Measurements from ENCODE around the gene ITPKC. TPM values are rescaled to one million over a fixed set of nuclear protein-coding genes. Genes with fewer than 3 reads are reported as not detected.

Gene ITPKC
- polyA plus RNA-seq, 1 of the 3 experiments (the other 2 are of a cell fraction) = 6.3 TPM

- DNase-seq = no peak
- Histone ChIP-seq H3K9me3 (no peaks in the 10 kb centered on the region), H3K4me3 (ENCODE audit: low read depth in 2 of 2, low read length in 1 of 2) (no peak overlapping the region), H3K4me2 (no peak overlapping the region), H3K4me1 (ENCODE audit: control insufficient read depth in 1 of 2, insufficient read depth in 2 of 2, low read depth in 1 of 2, low read length in 1 of 2) (no peaks in the 10 kb centered on the region), H3K36me3 (replicated peaks in 1 of 2; ENCODE audit: control insufficient read depth in 1 of 2, insufficient read depth in 2 of 2, low read length in 1 of 2) (peaks cover 24 to 44% of the 10 kb centered on the region in 2 experiments), H4K20me1 (ENCODE audit: insufficient read depth) (no peaks in the 10 kb centered on the region), H3F3A (replicated peaks; ENCODE audit: insufficient read depth) (no peaks in the 10 kb centered on the region), H2AFZ (ENCODE audit: low read depth) (no peak overlapping the region), H3K27ac (ENCODE audit: low read depth in 2 of 2, low read length in 1 of 2) (no peak overlapping the region), H3K9ac (no peak overlapping the region), H3K27me3 (ENCODE audit: insufficient read depth) (no peaks in the 10 kb centered on the region), H3K79me2 (ENCODE audit: insufficient read depth) (no peaks in the 10 kb centered on the region), H3K9me2 (no peaks in the 10 kb centered on the region)
- POLR2A ChIA-PET = interaction anchor here (1.6 kb wide), 1 partner anchor 9 kb away, joined by 7 read pairs; the partner anchor contains the start of gene NUMBL
- CTCF ChIA-PET = interaction anchor here (0.9 to 1.7 kb wide), 3 partner anchors 37 to 395 kb away, joined by 3 to 4 read pairs (median 3); no protein-coding TSS in a partner anchor
- TF ChIP-seq MXI1 (IDR thresholded peaks at IDR 0.05; ENCODE audit: low read depth, low read length) (no peak), CHD2 (IDR thresholded peaks at IDR 0.05; ENCODE audit: low read length, partially characterized antibody) (no peak), TEAD4 (IDR thresholded peaks at IDR 0.05; ENCODE audit: borderline replicate concordance, insufficient read depth) (no peak), USF2 (IDR thresholded peaks at IDR 0.05; ENCODE audit: borderline replicate concordance, low read depth, low read length) (no peak), POLR2AphosphoS5 (IDR thresholded peaks at IDR 0.05; ENCODE audit: low read depth, low read length) (no peak), EP300 (IDR thresholded peaks at IDR 0.05; ENCODE audit: borderline replicate concordance in 1 of 2, low read depth in 1 of 2, low read length in 1 of 2) (no peak), SIN3A (IDR thresholded peaks at IDR 0.05; ENCODE audit: borderline replicate concordance, low read depth, low read length) (no peak), NRF1 (IDR thresholded peaks at IDR 0.05; ENCODE audit: low read depth, low read length) (no peak), SMC3 (IDR thresholded peaks at IDR 0.05; ENCODE audit: low read depth, low read length) (no peak), TAF1 (IDR thresholded peaks at IDR 0.05; ENCODE audit: borderline replicate concordance, low read depth, low read length) (no peak), FOXJ3 (CRISPR knock-in tag; IDR thresholded peaks at IDR 0.05) (no peak), RCOR1 (IDR thresholded peaks at IDR 0.05; ENCODE audit: low read length) (no peak)
- TF ChIP-seq, protein P1, sequence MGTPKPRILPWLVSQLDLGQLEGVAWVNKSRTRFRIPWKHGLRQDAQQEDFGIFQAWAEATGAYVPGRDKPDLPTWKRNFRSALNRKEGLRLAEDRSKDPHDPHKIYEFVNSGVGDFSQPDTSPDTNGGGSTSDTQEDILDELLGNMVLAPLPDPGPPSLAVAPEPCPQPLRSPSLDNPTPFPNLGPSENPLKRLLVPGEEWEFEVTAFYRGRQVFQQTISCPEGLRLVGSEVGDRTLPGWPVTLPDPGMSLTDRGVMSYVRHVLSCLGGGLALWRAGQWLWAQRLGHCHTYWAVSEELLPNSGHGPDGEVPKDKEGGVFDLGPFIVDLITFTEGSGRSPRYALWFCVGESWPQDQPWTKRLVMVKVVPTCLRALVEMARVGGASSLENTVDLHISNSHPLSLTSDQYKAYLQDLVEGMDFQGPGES (IDR thresholded peaks at IDR 0.05; ENCODE audit: low read depth, low read length) = no peak
- TF ChIP-seq, protein P2, sequence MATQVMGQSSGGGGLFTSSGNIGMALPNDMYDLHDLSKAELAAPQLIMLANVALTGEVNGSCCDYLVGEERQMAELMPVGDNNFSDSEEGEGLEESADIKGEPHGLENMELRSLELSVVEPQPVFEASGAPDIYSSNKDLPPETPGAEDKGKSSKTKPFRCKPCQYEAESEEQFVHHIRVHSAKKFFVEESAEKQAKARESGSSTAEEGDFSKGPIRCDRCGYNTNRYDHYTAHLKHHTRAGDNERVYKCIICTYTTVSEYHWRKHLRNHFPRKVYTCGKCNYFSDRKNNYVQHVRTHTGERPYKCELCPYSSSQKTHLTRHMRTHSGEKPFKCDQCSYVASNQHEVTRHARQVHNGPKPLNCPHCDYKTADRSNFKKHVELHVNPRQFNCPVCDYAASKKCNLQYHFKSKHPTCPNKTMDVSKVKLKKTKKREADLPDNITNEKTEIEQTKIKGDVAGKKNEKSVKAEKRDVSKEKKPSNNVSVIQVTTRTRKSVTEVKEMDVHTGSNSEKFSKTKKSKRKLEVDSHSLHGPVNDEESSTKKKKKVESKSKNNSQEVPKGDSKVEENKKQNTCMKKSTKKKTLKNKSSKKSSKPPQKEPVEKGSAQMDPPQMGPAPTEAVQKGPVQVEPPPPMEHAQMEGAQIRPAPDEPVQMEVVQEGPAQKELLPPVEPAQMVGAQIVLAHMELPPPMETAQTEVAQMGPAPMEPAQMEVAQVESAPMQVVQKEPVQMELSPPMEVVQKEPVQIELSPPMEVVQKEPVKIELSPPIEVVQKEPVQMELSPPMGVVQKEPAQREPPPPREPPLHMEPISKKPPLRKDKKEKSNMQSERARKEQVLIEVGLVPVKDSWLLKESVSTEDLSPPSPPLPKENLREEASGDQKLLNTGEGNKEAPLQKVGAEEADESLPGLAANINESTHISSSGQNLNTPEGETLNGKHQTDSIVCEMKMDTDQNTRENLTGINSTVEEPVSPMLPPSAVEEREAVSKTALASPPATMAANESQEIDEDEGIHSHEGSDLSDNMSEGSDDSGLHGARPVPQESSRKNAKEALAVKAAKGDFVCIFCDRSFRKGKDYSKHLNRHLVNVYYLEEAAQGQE (IDR thresholded peaks at IDR 0.05; ENCODE audit: low read depth, low read length) = no peak
- TF ChIP-seq, protein P3, sequence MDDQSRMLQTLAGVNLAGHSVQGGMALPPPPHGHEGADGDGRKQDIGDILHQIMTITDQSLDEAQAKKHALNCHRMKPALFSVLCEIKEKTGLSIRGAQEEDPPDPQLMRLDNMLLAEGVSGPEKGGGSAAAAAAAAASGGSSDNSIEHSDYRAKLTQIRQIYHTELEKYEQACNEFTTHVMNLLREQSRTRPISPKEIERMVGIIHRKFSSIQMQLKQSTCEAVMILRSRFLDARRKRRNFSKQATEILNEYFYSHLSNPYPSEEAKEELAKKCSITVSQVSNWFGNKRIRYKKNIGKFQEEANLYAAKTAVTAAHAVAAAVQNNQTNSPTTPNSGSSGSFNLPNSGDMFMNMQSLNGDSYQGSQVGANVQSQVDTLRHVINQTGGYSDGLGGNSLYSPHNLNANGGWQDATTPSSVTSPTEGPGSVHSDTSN (IDR thresholded peaks at IDR 0.05) = no peak
- TF ChIP-seq, protein P4, sequence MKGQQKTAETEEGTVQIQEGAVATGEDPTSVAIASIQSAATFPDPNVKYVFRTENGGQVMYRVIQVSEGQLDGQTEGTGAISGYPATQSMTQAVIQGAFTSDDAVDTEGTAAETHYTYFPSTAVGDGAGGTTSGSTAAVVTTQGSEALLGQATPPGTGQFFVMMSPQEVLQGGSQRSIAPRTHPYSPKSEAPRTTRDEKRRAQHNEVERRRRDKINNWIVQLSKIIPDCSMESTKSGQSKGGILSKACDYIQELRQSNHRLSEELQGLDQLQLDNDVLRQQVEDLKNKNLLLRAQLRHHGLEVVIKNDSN (IDR thresholded peaks at IDR 0.05; ENCODE audit: borderline replicate concordance, low read depth) = no peak
- WGBS (ENCODE audit: low lambda C conversion rate) = 85% methylated on average over 9 of the region's 9 CpGs
Observed at GRCh38 chr19:40700083-40700482, 16.8 kb upstream of the ITPKC start.

Data from SK-N-SH (cell line).